ENCODE measurements around the gene SLC16A10. TPM values are rescaled to one million over a fixed set of nuclear protein-coding genes. Genes with fewer than 3 reads are reported as not detected.

Gene SLC16A10
- total and polyA plus RNA-seq, 2 of the 13 experiments (the other 11 are each of a cell fraction or from before 2014, with no cell fraction given): 8.2 to 20.1 TPM

GRCh38 chr6:111221804-111222203 is 134.5 kb downstream of the SLC16A10 start:
- Histone ChIP-seq H2AFZ (ENCODE audit: low read length) (no peak overlapping the region), H3K4me3 (replicated peaks in 1 of 3; ENCODE audit: insufficient read depth in 1 of 3, low read depth in 2 of 3, low read length in 3 of 3) (no peak overlapping the region), H3K9me3 (ENCODE audit: low read length) (no peaks in the 10 kb centered on the region), H3K4me1 (ENCODE audit: insufficient read depth, low read length) (no peaks in the 10 kb centered on the region), H3K9ac (ENCODE audit: insufficient read depth, low read depth, low read length) (no peak overlapping the region), H3K79me2 (ENCODE audit: insufficient read depth, low read length) (no peaks in the 10 kb centered on the region), H3K4me2 (ENCODE audit: low read depth, low read length) (no peak overlapping the region), H3K36me3 (replicated peaks in 1 of 2; ENCODE audit: control insufficient read depth in 1 of 2, insufficient read depth in 2 of 2, low read length in 2 of 2) (no peaks in the 10 kb centered on the region; a peak in 1 of 5 replicates), H4K20me1 (ENCODE audit: insufficient read depth, low read length) (no peaks in the 10 kb centered on the region), H3K27me3 (ENCODE audit: control insufficient read depth in 1 of 2, insufficient read depth in 2 of 2, low read length in 2 of 2) (no peaks in the 10 kb centered on the region), H3K27ac (ENCODE audit: extremely low read length, insufficient read depth, low read length) (no peak overlapping the region)
- 76% methylated on average over 4 of the region's 4 CpGs for WGBS (ENCODE audit: low lambda C conversion rate)
- POLR2A ChIA-PET: no interaction called here
- ATAC-seq: no peak
- BruUV-seq (replicated peaks): no TSS peak
- no peak for FAIRE-seq
- TF ChIP-seq ASH2L (IDR thresholded peaks at IDR 0.05; ENCODE audit: insufficient read length, low read depth, low read length): no peak
- TF ChIP-seq ZNF557 (CRISPR knock-in tag; IDR thresholded peaks at IDR 0.05): no peak
- TF ChIP-seq, protein P1, sequence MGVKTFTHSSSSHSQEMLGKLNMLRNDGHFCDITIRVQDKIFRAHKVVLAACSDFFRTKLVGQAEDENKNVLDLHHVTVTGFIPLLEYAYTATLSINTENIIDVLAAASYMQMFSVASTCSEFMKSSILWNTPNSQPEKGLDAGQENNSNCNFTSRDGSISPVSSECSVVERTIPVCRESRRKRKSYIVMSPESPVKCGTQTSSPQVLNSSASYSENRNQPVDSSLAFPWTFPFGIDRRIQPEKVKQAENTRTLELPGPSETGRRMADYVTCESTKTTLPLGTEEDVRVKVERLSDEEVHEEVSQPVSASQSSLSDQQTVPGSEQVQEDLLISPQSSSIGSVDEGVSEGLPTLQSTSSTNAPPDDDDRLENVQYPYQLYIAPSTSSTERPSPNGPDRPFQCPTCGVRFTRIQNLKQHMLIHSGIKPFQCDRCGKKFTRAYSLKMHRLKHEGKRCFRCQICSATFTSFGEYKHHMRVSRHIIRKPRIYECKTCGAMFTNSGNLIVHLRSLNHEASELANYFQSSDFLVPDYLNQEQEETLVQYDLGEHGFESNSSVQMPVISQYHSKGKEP (CRISPR knock-in tag; IDR thresholded peaks at IDR 0.05): no peak
- no peak for TF ChIP-seq ZC3H4 (CRISPR knock-in tag; IDR thresholded peaks at IDR 0.05; ENCODE audit: borderline replicate concordance)
- TF ChIP-seq ZNF350 (CRISPR knock-in tag; IDR thresholded peaks at IDR 0.05; ENCODE audit: borderline replicate concordance, low read depth): no peak
- no peak for DNase-seq (ENCODE audit: low spot score)
- in situ Hi-C loops (cut with HindIII; ENCODE audit: extremely low pct_ligation_motif_present, low pct_unique_long_range_greater_than_20kb) (no loop called here), intact Hi-C loops (cut with micrococcal nuclease; ENCODE audit: unreplicated experiment) (no loop called here)
- CTCF ChIA-PET (ENCODE audit: low intra/inter-chr PET ratio, low total read pairs): no interaction called here

- no peak for DNase-seq (ENCODE audit: low spot score)
- Histone ChIP-seq H3K36me3 (replicated peaks in 1 of 2; ENCODE audit: control insufficient read depth in 1 of 2, insufficient read depth in 2 of 2, low read length in 2 of 2) (no peaks in the 10 kb centered on the region; a peak in 1 of 5 replicates), H3K9me3 (ENCODE audit: low read length) (no peaks in the 10 kb centered on the region), H3K4me2 (ENCODE audit: low read depth, low read length) (no peak overlapping the region), H4K20me1 (ENCODE audit: insufficient read depth, low read length) (no peaks in the 10 kb centered on the region), H3K27ac (ENCODE audit: extremely low read length, insufficient read depth, low read length) (no peak overlapping the region), H3K4me3 (replicated peaks in 1 of 3; ENCODE audit: insufficient read depth in 1 of 3, low read depth in 2 of 3, low read length in 3 of 3) (no peak overlapping the region), H2AFZ (ENCODE audit: low read length) (no peak overlapping the region), H3K79me2 (ENCODE audit: insufficient read depth, low read length) (no peaks in the 10 kb centered on the region), H3K4me1 (ENCODE audit: insufficient read depth, low read length) (no peaks in the 10 kb centered on the region), H3K27me3 (ENCODE audit: control insufficient read depth in 1 of 2, insufficient read depth in 2 of 2, low read length in 2 of 2) (no peaks in the 10 kb centered on the region), H3K9ac (ENCODE audit: insufficient read depth, low read depth, low read length) (no peak overlapping the region)
- TF ChIP-seq FOXK2 (IDR thresholded peaks at IDR 0.05) (no peak), ARNTL (CRISPR knock-in tag; IDR thresholded peaks at IDR 0.05) (no peak), ZNF225 (CRISPR knock-in tag; IDR thresholded peaks at IDR 0.05) (no peak)
- TF ChIP-seq, protein P2, sequence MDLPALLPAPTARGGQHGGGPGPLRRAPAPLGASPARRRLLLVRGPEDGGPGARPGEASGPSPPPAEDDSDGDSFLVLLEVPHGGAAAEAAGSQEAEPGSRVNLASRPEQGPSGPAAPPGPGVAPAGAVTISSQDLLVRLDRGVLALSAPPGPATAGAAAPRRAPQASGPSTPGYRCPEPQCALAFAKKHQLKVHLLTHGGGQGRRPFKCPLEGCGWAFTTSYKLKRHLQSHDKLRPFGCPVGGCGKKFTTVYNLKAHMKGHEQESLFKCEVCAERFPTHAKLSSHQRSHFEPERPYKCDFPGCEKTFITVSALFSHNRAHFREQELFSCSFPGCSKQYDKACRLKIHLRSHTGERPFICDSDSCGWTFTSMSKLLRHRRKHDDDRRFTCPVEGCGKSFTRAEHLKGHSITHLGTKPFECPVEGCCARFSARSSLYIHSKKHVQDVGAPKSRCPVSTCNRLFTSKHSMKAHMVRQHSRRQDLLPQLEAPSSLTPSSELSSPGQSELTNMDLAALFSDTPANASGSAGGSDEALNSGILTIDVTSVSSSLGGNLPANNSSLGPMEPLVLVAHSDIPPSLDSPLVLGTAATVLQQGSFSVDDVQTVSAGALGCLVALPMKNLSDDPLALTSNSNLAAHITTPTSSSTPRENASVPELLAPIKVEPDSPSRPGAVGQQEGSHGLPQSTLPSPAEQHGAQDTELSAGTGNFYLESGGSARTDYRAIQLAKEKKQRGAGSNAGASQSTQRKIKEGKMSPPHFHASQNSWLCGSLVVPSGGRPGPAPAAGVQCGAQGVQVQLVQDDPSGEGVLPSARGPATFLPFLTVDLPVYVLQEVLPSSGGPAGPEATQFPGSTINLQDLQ (CRISPR knock-in tag; IDR thresholded peaks at IDR 0.05): no peak
- ChIA-PET CTCF (ENCODE audit: low intra/inter-chr PET ratio, low total read pairs) (no interaction called here), POLR2A (no interaction called here)
- WGBS (ENCODE audit: low lambda C conversion rate): 0% methylated on average over 1 of the region's 1 CpG
- in situ Hi-C loops (cut with HindIII; ENCODE audit: extremely low pct_ligation_motif_present, low pct_unique_long_range_greater_than_20kb): no loop called here
- intact Hi-C loops (cut with micrococcal nuclease; ENCODE audit: unreplicated experiment): no loop called here
- BruUV-seq (replicated peaks): no TSS peak
- FAIRE-seq: no peak
- ATAC-seq: no peak
Measured at GRCh38 chr6:111222341-111222740, 135.0 kb downstream of the SLC16A10 start.
